ENCODE results near the gene PSMG3.

DNA sequence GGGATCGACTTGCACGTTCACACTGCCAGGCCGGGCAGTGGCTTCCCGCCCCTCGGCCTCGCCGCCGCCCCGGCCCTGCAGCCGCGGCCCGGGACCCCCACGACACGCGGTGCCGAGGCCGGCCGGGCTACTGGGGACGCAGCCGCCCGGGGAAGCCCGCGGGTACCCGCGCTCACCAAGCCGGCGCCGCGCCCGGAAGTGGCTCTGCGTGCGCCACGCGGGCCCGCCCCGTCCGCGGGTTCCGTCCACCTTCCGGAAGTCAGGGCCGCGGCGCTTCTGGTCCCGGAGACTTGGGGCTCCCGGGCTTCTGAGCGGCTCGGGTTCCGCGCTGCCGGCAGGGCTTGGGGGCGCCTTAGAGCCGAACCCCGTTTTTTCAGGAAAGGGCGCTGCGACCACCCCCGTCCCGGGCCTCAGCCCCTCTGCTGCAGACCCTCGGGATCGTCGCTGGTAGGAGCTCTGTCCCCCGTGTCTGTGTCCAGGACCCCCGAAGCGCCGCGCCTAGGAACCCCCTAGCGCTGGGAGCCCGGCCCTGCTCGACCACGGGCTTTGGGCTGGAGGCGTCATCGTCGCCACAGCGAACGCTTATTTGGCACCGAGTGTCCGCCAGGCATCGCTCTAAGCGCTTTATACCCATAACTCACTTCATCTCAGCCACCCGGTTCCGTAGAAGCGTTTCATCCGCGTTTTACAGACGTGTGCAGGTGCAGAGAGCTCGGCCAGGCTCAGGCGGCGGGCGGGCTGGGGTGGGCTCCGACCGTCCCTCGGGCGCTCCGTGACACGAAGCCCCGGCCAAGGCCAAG is at the start of gene PSMG3:
- no peak for TF ChIP-seq EZH2 (IDR thresholded peaks at IDR 0.05; ENCODE audit: borderline replicate concordance, low read length)
- TF ChIP-seq, protein P1, sequence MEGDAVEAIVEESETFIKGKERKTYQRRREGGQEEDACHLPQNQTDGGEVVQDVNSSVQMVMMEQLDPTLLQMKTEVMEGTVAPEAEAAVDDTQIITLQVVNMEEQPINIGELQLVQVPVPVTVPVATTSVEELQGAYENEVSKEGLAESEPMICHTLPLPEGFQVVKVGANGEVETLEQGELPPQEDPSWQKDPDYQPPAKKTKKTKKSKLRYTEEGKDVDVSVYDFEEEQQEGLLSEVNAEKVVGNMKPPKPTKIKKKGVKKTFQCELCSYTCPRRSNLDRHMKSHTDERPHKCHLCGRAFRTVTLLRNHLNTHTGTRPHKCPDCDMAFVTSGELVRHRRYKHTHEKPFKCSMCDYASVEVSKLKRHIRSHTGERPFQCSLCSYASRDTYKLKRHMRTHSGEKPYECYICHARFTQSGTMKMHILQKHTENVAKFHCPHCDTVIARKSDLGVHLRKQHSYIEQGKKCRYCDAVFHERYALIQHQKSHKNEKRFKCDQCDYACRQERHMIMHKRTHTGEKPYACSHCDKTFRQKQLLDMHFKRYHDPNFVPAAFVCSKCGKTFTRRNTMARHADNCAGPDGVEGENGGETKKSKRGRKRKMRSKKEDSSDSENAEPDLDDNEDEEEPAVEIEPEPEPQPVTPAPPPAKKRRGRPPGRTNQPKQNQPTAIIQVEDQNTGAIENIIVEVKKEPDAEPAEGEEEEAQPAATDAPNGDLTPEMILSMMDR (conservative IDR thresholded peaks at IDR 0.05 in 1 of 2, IDR thresholded peaks at IDR 0.05 in 1 of 2; ENCODE audit: extremely low read depth in 1 of 2, insufficient read depth in 1 of 2, low read depth in 1 of 2, low read length in 2 of 2), result peak in 1 of 2 donors; percentile 33

All from mammary epithelial cell (primary cell).